G401.6 (cell line): ENCODE results near the gene FCGR2B.
"Not testable (repeated sequence)": the region's sequence is repeated elsewhere in the genome, so short reads cannot be mapped to it uniquely, and the experiment has no call there.

Source experiments
- FAIRE-seq: peaks from 2 replicates; lab custom pipeline; 2012; peaks lifted over from hg19 to GRCh38; lab: Jason Lieb, UNC

Gene FCGR2B

DNA sequence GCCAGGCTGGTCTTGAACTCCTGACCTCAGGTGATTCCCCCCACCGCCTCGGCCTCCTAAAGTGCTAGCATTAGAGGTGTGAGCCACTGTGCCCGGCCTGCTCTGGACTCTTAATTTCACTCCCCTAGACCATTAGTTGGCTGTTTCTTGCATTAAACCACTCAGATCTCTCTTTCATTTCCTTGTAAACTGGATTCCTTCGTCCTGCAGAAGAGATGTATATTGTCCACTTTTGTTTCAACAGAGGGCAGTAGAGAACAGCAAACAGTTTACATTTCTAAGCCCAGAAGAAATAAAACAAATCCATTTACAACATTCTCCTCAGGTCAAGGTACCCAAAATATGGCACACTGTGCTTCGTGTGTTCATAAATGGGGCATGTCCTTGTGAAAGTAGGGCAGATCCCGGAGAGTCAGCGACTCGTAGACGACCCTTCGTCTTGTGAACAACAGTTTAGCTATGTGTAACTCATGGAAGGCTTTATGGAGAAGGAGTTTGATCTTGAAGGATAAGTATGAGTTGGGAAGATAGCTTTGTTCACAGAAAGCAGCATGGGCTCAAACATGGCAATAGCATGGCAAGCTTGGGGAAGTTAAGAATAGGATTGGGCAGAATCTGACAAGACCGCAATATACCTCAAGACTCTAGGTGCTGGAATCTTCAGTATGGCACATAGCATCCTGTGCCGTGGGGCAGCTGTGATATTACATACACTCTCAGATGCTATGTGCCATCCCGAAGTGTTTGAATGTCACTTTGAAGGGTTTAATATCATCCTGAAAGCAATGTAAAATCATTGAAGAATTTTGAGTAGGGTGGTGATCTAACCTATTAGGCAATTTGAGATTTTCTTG lies 15.2 kb upstream of the FCGR2B start:
- FAIRE-seq: peak; percentile 50

DNA sequence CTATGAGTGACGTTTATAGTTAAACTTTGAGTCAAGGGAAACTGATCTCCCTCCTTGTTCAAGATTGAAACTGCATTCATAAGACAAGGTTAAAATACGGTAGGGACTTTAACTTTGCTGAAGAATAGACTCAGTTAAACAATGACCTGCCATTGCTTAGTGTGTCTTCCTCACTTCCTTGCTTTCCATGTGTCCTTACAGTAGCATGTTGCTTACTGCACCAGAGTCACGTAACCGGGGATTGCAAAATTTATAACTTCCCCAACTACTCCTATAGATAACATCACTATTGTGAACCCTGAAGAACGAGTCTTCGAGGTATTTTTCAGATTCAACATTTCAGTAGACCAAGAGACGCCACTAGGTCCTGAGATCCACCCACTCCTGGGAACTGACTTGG lies 9.4 kb upstream of the FCGR2B start:
- not testable (repeated sequence) for FAIRE-seq

DNA sequence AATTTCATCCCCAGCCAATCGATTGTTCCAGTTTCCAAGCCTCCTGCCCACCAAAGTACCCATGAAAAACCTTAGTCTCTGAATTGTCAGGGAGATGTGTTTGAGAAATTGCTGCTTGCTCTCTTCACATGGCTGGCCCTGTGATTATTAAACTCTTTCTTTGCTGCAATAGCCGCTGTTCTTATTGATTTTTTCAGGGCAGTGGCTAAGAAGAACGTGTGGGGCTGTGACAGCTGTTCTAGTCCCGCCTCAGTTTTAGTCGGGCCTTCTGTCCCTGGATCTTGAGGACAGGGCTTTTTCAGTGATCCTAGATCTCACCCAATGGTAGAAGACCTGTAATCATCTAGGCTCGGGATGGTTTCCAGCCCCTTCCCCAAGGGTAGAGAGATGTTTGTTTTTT lies 9.0 kb upstream of the FCGR2B start:
- not testable (repeated sequence) for FAIRE-seq

DNA sequence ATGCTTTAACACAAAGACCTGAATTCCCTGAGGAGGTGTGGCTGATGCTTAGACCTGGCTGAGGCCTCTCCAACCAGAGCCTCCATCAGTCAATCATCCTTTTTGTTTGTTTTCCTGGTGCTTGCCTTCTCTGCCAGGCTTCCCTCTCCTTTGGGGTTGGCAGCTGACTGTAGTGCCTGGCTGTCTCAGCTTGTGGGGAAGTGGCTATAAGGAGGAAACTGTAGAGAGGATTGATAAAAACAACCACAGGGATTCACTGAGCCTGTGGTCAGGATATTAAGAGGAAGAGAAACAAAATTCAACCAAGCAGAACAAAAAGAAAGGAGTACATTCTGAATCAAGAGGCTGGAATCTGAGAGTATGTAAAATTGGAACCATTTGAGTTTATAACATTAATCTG lies 4.4 kb upstream of the FCGR2B start:
- FAIRE-seq: not testable (repeated sequence)

DNA sequence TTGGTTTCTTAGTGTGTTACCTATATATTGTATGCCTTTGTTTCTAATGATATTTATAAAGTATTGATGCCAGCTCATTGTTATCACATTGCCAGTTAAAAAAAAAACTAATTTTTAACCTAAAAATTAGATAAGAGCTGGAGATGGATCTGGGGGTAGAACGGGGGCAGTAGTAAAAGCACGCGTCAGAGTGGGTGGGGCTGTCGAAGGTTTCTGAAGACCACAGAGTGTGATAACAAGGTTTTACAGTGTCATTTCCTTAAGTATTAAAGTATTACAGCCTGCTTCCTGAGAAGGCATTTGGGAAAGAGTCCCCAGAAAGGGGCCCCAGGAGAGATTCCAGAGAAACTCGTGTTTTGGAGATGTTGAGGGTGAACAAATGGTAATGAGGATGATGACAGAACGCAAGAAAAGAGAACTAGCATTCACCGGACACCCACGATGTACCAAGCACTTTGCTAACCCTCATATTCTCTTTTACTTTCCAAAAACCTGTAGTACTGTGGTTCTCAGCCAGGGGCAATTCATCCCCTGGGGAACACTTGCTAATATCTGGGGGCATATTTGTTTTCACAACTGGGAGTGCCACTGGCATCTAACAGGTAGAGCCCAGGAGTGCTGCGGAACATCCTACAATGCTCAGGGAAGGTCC lies 1.2 kb upstream of the FCGR2B start:
- FAIRE-seq: not testable (repeated sequence)

DNA sequence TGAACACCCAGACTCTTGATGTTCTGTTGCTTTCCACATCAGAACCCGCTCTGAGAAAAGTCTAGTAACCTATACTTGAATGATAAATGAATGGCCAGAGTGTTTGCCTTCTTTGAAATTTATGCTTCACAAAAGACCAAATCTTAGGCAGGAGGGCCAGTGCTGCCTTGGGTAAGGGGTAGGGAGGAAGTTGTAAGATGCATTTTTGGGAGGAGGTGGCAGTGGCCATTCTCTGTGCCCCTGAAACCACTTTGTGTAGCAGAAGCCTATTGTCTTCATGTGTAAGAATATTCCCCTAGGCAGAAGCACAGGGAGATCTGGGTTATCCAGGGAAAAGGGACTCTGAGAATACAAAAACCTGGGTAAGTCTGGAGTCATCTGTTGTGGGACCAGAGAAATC lies 626 bp downstream of the FCGR2B start:
- FAIRE-seq: not testable (repeated sequence)

DNA sequence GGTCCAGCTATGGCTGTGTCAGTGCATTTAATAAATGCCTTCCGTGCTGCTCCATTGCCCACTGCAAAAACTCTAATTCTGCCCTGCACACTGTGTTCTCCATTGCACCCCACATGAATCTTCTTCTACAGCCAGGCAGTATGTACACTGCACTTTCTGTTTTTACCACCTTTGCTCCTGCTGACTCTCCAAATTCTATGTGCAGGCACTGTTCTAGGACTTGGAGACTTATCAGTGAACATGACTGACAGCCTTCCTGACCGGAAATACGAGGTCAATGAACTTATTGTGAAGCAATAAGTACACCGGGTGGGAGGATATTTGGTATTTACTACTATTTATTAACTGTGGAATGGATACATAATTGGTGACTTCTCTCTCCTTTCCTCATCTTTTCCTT lies 1.7 kb downstream of the FCGR2B start:
- FAIRE-seq: not testable (repeated sequence)

DNA sequence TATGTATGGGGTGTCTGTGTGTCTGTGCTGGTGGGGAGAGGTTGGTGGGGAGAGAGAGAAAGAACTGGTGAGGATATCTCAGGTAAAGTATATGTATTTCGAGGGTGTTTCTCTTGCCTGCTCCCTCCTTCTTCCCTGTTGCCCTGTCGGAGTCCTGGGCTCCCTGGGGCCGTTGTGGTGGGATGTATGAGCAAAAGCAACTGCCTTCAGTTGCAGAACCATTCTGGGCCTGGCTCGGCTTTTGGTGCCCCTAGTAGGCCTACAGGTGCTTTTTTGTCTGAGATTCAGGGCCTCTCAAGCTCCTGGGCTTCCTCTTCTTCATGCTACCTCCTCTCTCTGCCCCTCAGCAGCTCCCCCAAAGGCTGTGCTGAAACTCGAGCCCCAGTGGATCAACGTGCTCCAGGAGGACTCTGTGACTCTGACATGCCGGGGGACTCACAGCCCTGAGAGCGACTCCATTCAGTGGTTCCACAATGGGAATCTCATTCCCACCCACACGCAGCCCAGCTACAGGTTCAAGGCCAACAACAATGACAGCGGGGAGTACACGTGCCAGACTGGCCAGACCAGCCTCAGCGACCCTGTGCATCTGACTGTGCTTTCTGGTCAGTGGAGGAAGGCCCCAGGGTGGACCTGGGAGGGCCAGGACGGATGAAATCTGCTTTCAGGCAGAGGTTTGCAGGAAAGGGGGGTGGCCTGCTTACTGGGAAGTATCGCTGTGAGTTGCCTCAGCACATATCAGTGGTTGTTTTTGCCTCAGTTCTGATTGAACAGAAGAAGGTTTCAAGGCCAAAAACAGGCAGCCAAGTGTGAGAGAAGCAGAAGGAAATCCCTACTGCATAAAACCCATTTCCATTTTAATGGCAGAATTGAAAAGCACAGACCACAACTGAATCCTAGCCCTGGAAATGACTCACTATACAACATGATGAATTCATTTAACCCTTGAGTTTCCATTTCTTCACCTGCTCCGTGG lies 8.4 kb downstream of the FCGR2B start:
- not testable (repeated sequence) for FAIRE-seq

DNA sequence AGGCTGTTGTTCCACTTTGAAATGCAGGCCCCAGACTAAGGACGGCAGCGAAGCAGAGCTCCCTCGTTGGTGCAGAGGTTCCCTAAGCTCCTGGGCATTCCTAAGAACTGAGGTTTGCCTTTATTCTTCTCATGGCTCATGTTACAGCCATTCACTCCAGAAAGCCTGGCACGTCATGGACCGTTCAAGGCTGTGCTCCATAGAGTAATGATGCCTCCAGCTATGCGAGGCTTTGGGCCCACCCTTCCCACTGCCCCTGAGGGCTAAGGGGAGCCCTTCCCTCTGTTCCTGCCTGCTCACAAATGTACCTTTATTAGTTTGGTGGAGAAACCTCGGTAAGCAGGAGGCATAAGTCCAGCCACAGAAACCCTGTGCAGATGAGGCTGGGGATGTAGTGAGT lies 10.5 kb downstream of the FCGR2B start:
- FAIRE-seq: not testable (repeated sequence)

DNA sequence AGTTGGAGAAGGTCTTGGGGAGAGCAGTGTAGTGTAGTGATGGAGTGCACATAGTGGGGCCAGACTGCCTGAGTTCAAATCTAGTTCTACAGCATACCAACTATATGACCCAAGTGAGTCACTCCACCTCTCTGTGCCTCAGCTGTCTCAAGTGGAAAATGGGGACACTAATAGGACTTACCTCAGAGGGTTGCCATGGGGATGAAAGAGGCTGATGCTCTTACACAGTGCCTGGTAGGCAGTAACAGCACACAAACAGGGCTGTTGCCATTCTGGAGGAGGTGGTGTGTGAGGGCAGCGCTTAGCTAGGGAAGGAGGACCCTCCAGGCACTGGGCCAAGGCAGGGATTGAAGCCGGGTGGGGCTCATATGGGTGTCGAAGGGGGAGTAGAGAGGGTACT lies 11.5 kb downstream of the FCGR2B start:
- not testable (repeated sequence) for FAIRE-seq

DNA sequence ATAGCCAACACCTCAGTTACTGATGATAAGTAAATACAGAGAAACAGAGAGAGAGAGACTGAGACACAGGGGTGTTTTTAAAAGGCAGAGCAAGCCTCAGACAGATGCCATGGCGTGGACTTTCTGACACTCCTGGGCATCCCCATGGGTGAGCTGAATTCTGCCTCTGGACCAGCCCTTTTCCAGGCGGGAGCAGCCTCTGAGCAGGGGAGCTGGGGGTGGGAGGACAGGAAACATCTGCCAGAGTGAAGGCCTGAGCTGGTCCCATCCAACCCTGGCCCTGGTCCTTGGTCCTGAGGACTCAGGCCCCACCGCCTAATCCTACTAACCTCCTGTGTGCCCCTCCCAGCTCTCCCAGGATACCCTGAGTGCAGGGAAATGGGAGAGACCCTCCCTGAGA lies 12.0 kb downstream of the FCGR2B start:
- FAIRE-seq: not testable (repeated sequence)

DNA sequence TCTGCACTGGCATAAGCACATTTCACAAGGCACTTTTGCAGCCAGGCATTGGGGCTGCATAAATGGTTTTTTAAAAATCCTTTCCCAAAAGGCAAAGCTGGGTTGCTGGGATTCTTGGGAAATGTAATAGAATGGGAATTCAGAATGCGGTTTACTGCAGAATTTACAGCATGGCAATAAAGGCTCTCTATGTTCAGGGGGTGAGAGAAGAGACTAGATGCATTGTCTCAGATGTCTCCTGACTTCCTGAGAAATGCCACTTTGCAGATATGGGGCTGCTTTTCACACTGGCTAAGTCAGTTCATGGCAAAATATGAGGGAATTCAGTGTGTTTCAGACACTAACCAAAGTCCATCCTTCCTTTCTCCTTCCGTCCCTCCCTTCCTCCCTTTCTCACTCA lies 13.5 kb downstream of the FCGR2B start:
- no peak for FAIRE-seq

DNA sequence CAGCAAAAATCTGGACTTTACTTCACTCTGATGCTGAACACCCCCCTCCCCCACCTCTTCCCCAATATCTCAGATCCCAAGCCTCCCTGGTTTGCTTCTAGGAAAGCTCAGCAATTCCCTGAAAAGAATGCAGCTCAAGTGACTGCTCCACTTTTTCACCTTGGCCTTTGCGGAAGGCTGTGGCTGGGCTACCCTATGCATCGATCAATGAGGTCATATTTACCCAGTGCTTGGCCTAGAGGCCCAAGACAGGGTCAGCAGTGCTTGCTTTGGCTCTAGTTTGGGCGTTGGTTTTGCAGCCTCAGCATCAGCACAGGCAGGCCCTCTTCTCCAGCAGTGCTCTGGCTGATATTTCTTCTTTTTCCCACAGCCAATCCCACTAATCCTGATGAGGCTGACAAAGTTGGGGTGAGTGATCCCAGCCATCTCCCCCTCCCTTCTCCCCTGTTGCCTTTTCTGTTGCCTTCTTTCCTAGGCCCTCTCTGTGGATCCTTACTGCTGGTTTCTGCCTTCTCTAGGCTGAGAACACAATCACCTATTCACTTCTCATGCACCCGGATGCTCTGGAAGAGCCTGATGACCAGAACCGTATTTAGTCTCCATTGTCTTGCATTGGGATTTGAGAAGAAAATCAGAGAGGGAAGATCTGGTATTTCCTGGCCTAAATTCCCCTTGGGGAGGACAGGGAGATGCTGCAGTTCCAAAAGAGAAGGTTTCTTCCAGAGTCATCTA lies 14.2 kb downstream of the FCGR2B start:
- no peak for FAIRE-seq

DNA sequence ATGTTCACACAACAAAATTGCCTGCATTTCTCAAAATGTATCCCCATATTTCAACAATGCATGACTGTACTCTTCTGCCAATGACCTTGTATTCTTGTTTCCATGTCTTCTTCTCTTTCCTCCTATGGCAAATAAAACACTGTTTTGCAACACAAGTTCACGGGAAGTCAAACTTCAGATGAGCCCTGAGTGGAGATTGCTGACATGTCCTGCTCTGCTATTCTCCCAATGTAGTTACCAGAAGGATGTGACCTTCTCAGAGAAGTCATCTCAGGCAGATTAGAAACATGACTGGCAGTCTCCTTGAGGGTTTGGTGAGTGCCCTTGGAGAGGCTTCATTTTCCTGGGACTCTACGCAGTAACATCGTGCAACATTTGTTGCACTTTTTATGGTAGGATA lies 15.6 kb downstream of the FCGR2B start:
- FAIRE-seq: no peak

DNA sequence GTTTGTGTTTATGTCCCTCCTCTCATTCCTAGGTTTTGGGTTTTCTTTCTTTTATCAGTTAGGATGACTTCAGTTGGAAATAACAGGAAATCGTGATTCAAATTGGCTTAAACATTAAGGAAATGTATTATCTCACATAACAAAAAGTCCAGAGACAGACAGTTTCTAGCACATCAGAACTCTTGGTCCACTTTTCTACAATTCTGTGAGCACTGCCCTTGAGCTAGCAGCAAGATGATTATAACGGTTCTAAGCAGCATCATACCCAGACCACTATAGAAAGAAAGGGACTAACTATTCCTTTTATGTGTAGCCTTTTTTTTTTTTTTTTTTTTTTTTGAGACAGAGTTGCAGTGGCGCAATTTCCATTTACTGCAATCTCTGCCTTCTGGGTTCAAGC lies 18.9 kb downstream of the FCGR2B start:
- no peak for FAIRE-seq

DNA sequence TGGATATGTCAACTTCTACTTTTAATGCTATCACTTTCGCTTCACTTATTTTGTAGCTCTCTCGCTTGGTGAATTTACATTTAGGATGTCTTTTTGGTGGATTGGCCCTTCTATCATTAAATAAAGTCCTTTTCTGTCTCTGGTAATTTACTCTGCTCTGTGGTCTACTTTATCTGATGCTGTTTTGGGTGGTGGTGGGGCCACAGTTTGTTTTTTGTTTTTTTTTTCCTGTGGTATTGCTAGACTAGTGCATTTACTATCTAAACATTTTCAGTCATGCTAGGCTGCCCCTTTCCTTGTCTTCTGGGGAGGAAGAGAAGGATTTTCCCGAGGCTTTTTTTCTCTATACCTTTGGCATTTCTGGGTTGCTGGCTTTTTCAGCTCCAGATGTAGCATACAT lies 26.0 kb downstream of the FCGR2B start:
- no peak for FAIRE-seq

DNA sequence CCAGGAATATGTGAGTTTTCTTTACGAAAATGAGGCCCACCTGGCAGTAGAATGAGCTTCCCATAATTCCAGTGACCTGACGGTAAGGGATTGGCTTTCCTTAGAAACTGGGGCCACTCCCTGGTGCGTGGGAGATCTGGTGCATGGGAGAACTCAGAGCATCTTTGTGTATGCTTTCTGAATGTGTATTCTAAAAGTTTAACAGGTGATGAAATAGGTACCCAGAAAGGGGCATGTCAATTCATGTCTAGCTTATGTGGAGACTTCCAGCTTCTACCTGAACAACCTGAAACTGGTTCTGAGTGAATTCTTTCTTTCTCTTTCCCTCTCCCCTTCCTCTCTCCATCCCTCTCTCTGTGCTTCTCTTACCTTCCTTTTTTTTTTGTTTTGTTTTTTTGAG lies 28.9 kb downstream of the FCGR2B start:
- no peak for FAIRE-seq

DNA sequence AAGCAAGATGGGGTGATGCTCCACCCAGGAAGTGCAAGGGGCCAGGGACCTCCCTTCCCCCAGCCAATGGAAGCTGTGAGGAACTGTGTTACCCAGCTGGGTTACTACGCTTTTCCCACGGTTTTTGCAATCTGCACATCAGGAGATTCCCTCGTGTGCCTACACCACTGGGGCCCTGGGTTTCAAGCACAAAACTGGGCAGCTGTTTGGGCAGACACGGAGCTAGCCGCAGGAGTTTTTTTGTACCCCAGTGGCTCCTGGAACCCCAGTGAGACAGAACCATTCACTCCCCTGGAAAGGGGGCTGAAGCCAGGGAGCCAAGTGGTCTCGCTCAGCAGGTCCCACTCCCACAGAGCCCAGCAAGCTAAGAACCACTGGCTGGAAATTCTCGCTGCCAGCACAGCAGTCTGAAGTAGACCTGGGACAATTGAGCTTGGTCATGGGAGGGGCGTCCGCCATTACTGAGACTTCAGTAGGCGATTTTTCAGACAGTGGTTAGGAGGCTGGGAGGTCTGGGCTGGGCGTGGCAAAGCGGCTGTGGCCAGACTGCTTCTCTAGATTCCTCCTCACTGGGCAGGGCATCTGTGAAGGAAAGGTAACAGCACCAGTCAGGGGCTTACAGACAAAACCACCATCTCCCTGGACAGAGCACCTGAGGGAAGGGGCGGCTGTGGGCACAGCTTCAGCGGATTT lies 30.2 kb downstream of the FCGR2B start:
- not testable (repeated sequence) for FAIRE-seq

DNA sequence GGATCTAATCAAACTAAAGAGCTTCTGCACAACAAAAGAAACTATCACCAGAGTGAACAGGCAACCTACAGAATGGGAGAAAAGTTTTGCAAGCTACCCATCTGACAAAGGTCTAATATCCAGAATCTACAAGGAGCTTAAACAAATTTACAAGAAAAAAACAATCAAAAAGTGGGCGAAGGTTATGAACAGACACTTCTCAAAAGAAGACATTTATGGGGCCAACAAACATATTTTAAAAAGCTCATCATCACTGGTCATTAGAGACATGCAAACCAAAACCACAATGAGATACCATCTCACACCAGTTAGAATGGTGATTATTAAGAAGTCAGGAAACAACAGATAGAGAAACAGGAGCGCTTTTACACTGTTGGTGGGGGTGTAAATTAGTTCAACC lies 35.4 kb downstream of the FCGR2B start:
- not testable (repeated sequence) for FAIRE-seq

DNA sequence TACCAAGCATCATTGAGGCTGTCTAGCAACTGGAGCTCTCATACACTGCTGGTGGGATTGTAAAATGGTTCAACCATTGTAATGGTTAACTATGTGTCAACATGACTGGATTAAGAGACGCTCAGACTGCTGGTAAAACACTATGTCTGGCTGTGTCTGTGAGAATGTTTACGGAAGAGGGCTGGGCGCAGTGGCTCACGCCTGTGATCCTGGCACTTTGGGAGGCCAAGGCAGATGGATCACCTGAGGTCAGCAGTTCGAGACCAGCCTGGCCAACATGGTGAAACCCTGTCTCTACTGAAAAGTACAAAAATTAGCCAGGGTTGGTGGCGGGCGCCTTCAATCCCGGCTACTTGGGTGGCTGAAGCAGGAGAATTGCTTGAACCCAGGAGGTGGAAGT lies 39.3 kb downstream of the FCGR2B start:
- no peak for FAIRE-seq

DNA sequence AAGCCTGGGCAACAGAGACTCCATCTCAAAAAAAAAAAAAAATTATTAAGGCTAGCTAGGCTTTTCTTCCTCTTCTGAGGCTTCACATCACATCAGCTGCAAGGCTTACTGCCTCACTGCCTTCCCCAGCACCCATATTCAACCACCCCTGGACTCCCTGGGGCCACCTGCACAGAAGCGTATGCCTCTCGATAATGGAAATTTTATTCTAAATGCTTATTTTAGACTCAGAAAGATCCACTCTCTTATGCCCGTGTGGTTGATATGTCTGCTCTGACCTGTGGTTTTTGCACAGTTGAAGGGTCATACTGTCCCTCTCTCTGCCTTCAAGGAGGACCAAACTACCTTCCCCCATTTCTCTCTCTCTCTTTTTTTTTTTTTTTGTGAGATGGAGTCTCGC lies 42.6 kb downstream of the FCGR2B start:
- FAIRE-seq: no peak
